NCI-H128 (cell line): ENCODE measurements around the gene PLD3.
"Not testable (repeated sequence)": the region's sequence is repeated elsewhere in the genome, so short reads cannot be mapped to it uniquely, and the experiment has no call there.

ENCODE experiments used
- DNase-seq: peaks from one replicate; lab custom pipeline; 2025; ENCODE audit not compliant: unreplicated experiment; lab: John Stamatoyannopoulos, UW

The PLD3 gene

GRCh38 chr19:40363069-40363468 lies 14.6 kb downstream of the PLD3 start:
- DNase-seq: no peak

GRCh38 chr19:40365010-40365409 lies 16.5 kb downstream of the PLD3 start:
- no peak for DNase-seq

- DNase-seq: no peak
Measured at GRCh38 chr19:40365613-40366401, 17.3 kb downstream of the PLD3 start.

GRCh38 chr19:40366697-40367561 lies 18.4 kb downstream of the PLD3 start:
- no peak for DNase-seq

GRCh38 chr19:40367577-40368434 lies 19.3 kb downstream of the PLD3 start:
- DNase-seq: no peak

GRCh38 chr19:40369797-40370196 lies 21.3 kb downstream of the PLD3 start:
- DNase-seq: no peak

GRCh38 chr19:40370253-40370652 lies 21.8 kb downstream of the PLD3 start:
- DNase-seq: not testable (repeated sequence)

- no peak for DNase-seq
Measured at GRCh38 chr19:40370997-40371801, 22.7 kb downstream of the PLD3 start.

- DNase-seq: no peak
Measured at GRCh38 chr19:40371802-40372122, 23.3 kb downstream of the PLD3 start.

GRCh38 chr19:40374084-40374483 lies 25.6 kb downstream of the PLD3 start:
- no peak for DNase-seq

GRCh38 chr19:40376286-40376862 lies 27.9 kb downstream of the PLD3 start:
- DNase-seq: no peak

- no peak for DNase-seq
Measured at GRCh38 chr19:40377876-40378385, 29.4 kb downstream of the PLD3 start.

- DNase-seq: no peak
Measured at GRCh38 chr19:40378509-40378908, 30.0 kb downstream of the PLD3 start.

- DNase-seq: no peak
Measured at GRCh38 chr19:40379446-40380198, 31.1 kb downstream of the PLD3 start.

GRCh38 chr19:40380199-40381037 lies 31.9 kb downstream of the PLD3 start:
- no peak for DNase-seq

GRCh38 chr19:40381321-40381720 lies 32.8 kb downstream of the PLD3 start:
- no peak for DNase-seq

- no peak for DNase-seq
Measured at GRCh38 chr19:40383668-40384248, 35.3 kb downstream of the PLD3 start.

- no peak for DNase-seq
Measured at GRCh38 chr19:40387155-40387554, 38.7 kb downstream of the PLD3 start.
